ENCODE measurements around the gene CSK.

GRCh38 chr15:74827614-74828013 lies 45.7 kb downstream of the CSK start:
- TF ChIP-seq, protein P1, sequence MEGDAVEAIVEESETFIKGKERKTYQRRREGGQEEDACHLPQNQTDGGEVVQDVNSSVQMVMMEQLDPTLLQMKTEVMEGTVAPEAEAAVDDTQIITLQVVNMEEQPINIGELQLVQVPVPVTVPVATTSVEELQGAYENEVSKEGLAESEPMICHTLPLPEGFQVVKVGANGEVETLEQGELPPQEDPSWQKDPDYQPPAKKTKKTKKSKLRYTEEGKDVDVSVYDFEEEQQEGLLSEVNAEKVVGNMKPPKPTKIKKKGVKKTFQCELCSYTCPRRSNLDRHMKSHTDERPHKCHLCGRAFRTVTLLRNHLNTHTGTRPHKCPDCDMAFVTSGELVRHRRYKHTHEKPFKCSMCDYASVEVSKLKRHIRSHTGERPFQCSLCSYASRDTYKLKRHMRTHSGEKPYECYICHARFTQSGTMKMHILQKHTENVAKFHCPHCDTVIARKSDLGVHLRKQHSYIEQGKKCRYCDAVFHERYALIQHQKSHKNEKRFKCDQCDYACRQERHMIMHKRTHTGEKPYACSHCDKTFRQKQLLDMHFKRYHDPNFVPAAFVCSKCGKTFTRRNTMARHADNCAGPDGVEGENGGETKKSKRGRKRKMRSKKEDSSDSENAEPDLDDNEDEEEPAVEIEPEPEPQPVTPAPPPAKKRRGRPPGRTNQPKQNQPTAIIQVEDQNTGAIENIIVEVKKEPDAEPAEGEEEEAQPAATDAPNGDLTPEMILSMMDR (IDR thresholded peaks at IDR 0.05; ENCODE audit: low read depth, low read length, poor library complexity, severe bottlenecking), result no peak
- TF ChIP-seq EZH2phosphoT487 (IDR thresholded peaks at IDR 0.05; ENCODE audit: borderline replicate concordance, low read length), result no peak

Data from DOHH2 (cell line).